Measurements from ENCODE around the gene PDZD2. TPM values are rescaled to one million over a fixed set of nuclear protein-coding genes. Genes with fewer than 3 reads are reported as not detected.
A peak's percentile ranks its signal among the peaks of the same experiment; 100 is the strongest.

The PDZD2 gene
- polyA plus RNA-seq, 4 donors = 1.4 to 3.9 (median 3.7) TPM; not detected in 1

- 86 to 93% (median 88%) methylated on average over 5 of the region's 5 CpGs for WGBS, 3 donors
- H3K4me1 ChIP-seq (ENCODE audit: control insufficient read depth in 3 of 3, insufficient read depth in 2 of 3, low read depth in 1 of 3, low read length in 2 of 3) = no peaks in the 10 kb centered on the region
- H3K27me3 ChIP-seq (ENCODE audit: control insufficient read depth in 3 of 3, insufficient read depth in 3 of 3, low read length in 3 of 3) = no peaks in the 10 kb centered on the region
- H3K36me3 ChIP-seq (ENCODE audit: control insufficient read depth in 3 of 3, insufficient read depth in 2 of 3, low read depth in 1 of 3, low read length in 3 of 3) = no peaks in the 10 kb centered on the region
- no peak overlapping the region for H3K4me3 ChIP-seq (ENCODE audit: low read depth in 1 of 3, low read length in 3 of 3)
- no peak for DNase-seq
- no peak overlapping the region for H3K27ac ChIP-seq (ENCODE audit: low read depth in 1 of 3, low read length in 2 of 3)
- no peaks in the 10 kb centered on the region for H3K9me3 ChIP-seq (ENCODE audit: control insufficient read depth in 2 of 2, insufficient read depth in 1 of 2, low read depth in 1 of 2, low read length in 1 of 2)
- no peak for FAIRE-seq
Observed at GRCh38 chr5:31798168-31798567, 159.2 kb downstream of the PDZD2 start.

- Histone ChIP-seq H3K27ac (ENCODE audit: low read depth in 1 of 3, low read length in 2 of 3) (no peak overlapping the region), H3K4me3 (ENCODE audit: low read depth in 1 of 3, low read length in 3 of 3) (no peak overlapping the region), H3K36me3 (ENCODE audit: control insufficient read depth in 3 of 3, insufficient read depth in 2 of 3, low read depth in 1 of 3, low read length in 3 of 3) (no peaks in the 10 kb centered on the region), H3K9me3 (ENCODE audit: control insufficient read depth in 2 of 2, insufficient read depth in 1 of 2, low read depth in 1 of 2, low read length in 1 of 2) (peaks cover 0 to 3% of the 10 kb centered on the region in 2 donors), H3K4me1 (ENCODE audit: control insufficient read depth in 3 of 3, insufficient read depth in 2 of 3, low read depth in 1 of 3, low read length in 2 of 3) (no peaks in the 10 kb centered on the region), H3K27me3 (ENCODE audit: control insufficient read depth in 3 of 3, insufficient read depth in 3 of 3, low read length in 3 of 3) (no peaks in the 10 kb centered on the region)
- DNase-seq (no peak), FAIRE-seq (no peak)
- 78 to 93% (median 85%) methylated on average over 1 of the region's 1 CpG for WGBS, 3 donors
Observed at GRCh38 chr5:31800351-31800750, 161.4 kb downstream of the PDZD2 start.

- WGBS, 3 donors = 66 to 72% (median 67%) methylated on average over 9 of the region's 9 CpGs
- FAIRE-seq (no peak), DNase-seq (no peak)
- no peak overlapping the region for H3K4me3 ChIP-seq (ENCODE audit: low read depth in 1 of 3, low read length in 3 of 3)
- H3K9me3 ChIP-seq (ENCODE audit: control insufficient read depth in 2 of 2, insufficient read depth in 1 of 2, low read depth in 1 of 2, low read length in 1 of 2) = peaks cover 0 to 3% of the 10 kb centered on the region in 2 donors
- H3K4me1 ChIP-seq (ENCODE audit: control insufficient read depth in 3 of 3, insufficient read depth in 2 of 3, low read depth in 1 of 3, low read length in 2 of 3) = no peaks in the 10 kb centered on the region
- H3K27ac ChIP-seq (ENCODE audit: low read depth in 1 of 3, low read length in 2 of 3) = no peak overlapping the region
- no peaks in the 10 kb centered on the region for H3K36me3 ChIP-seq (ENCODE audit: control insufficient read depth in 3 of 3, insufficient read depth in 2 of 3, low read depth in 1 of 3, low read length in 3 of 3)
- H3K27me3 ChIP-seq (ENCODE audit: control insufficient read depth in 3 of 3, insufficient read depth in 3 of 3, low read length in 3 of 3) = peaks cover 0 to 3% (median 2%) of the 10 kb centered on the region in 3 donors
Observed at GRCh38 chr5:31805785-31806400, 167.0 kb downstream of the PDZD2 start.

GRCh38 chr5:31806561-31806960, 167.6 kb downstream of the PDZD2 start:
- no peak overlapping the region for H3K4me3 ChIP-seq (ENCODE audit: low read depth in 1 of 3, low read length in 3 of 3)
- WGBS, 3 donors = 79 to 92% (median 90%) methylated on average over 6 of the region's 6 CpGs
- no peaks in the 10 kb centered on the region for H3K4me1 ChIP-seq (ENCODE audit: control insufficient read depth in 3 of 3, insufficient read depth in 2 of 3, low read depth in 1 of 3, low read length in 2 of 3)
- peaks cover 0 to 3% (median 2%) of the 10 kb centered on the region in 3 donors for H3K27me3 ChIP-seq (ENCODE audit: control insufficient read depth in 3 of 3, insufficient read depth in 3 of 3, low read length in 3 of 3)
- FAIRE-seq (no peak), DNase-seq (no peak)
- peaks cover 0 to 3% of the 10 kb centered on the region in 2 donors for H3K9me3 ChIP-seq (ENCODE audit: control insufficient read depth in 2 of 2, insufficient read depth in 1 of 2, low read depth in 1 of 2, low read length in 1 of 2)
- H3K36me3 ChIP-seq (ENCODE audit: control insufficient read depth in 3 of 3, insufficient read depth in 2 of 3, low read depth in 1 of 3, low read length in 3 of 3) = no peaks in the 10 kb centered on the region
- no peak overlapping the region for H3K27ac ChIP-seq (ENCODE audit: low read depth in 1 of 3, low read length in 2 of 3)

GRCh38 chr5:31807789-31808540, 169.0 kb downstream of the PDZD2 start:
- no peak for FAIRE-seq
- H3K9me3 ChIP-seq (ENCODE audit: control insufficient read depth in 2 of 2, insufficient read depth in 1 of 2, low read depth in 1 of 2, low read length in 1 of 2) = peaks cover 0 to 3% of the 10 kb centered on the region in 2 donors

GRCh38 chr5:31809050-31809870, 170.3 kb downstream of the PDZD2 start:
- DNase-seq = peak; percentile 59 to 62
- no peak overlapping the region for H3K4me3 ChIP-seq (ENCODE audit: low read depth in 1 of 3, low read length in 3 of 3)
- H3K9me3 ChIP-seq (ENCODE audit: control insufficient read depth in 2 of 2, insufficient read depth in 1 of 2, low read depth in 1 of 2, low read length in 1 of 2) = no peaks in the 10 kb centered on the region
- no peak overlapping the region for H3K27ac ChIP-seq (ENCODE audit: low read depth in 1 of 3, low read length in 2 of 3)
- peaks cover 0 to 3% (median 2%) of the 10 kb centered on the region in 3 donors for H3K27me3 ChIP-seq (ENCODE audit: control insufficient read depth in 3 of 3, insufficient read depth in 3 of 3, low read length in 3 of 3)
- H3K4me1 ChIP-seq (ENCODE audit: control insufficient read depth in 3 of 3, insufficient read depth in 2 of 3, low read depth in 1 of 3, low read length in 2 of 3) = no peaks in the 10 kb centered on the region
- FAIRE-seq = no peak
- 49 to 58% (median 53%) methylated on average over 15 of the region's 15 CpGs for WGBS, 3 donors
- no peaks in the 10 kb centered on the region for H3K36me3 ChIP-seq (ENCODE audit: control insufficient read depth in 3 of 3, insufficient read depth in 2 of 3, low read depth in 1 of 3, low read length in 3 of 3)

More at GRCh38 chr5:31807789-31808540, 169.0 kb downstream of the PDZD2 start:
- H3K27me3 ChIP-seq (ENCODE audit: control insufficient read depth in 3 of 3, insufficient read depth in 3 of 3, low read length in 3 of 3) = peaks cover 0 to 3% (median 2%) of the 10 kb centered on the region in 3 donors
- no peak for DNase-seq
- WGBS, 3 donors = 83 to 85% (median 84%) methylated on average over 11 of the region's 11 CpGs
- no peaks in the 10 kb centered on the region for H3K4me1 ChIP-seq (ENCODE audit: control insufficient read depth in 3 of 3, insufficient read depth in 2 of 3, low read depth in 1 of 3, low read length in 2 of 3)
- H3K27ac ChIP-seq (ENCODE audit: low read depth in 1 of 3, low read length in 2 of 3) = no peak overlapping the region
- H3K4me3 ChIP-seq (ENCODE audit: low read depth in 1 of 3, low read length in 3 of 3) = no peak overlapping the region
- no peaks in the 10 kb centered on the region for H3K36me3 ChIP-seq (ENCODE audit: control insufficient read depth in 3 of 3, insufficient read depth in 2 of 3, low read depth in 1 of 3, low read length in 3 of 3)

- FAIRE-seq (no peak), DNase-seq (no peak)
Observed at GRCh38 chr5:31811210-31811609, 172.3 kb downstream of the PDZD2 start.

GRCh38 chr5:31815376-31815775, 176.4 kb downstream of the PDZD2 start:
- no peaks in the 10 kb centered on the region for H3K4me1 ChIP-seq (ENCODE audit: control insufficient read depth in 3 of 3, insufficient read depth in 2 of 3, low read depth in 1 of 3, low read length in 2 of 3)
- H3K36me3 ChIP-seq (ENCODE audit: control insufficient read depth in 3 of 3, insufficient read depth in 2 of 3, low read depth in 1 of 3, low read length in 3 of 3) = no peaks in the 10 kb centered on the region
- H3K9me3 ChIP-seq (ENCODE audit: control insufficient read depth in 2 of 2, insufficient read depth in 1 of 2, low read depth in 1 of 2, low read length in 1 of 2) = no peaks in the 10 kb centered on the region
- no peak overlapping the region for H3K27ac ChIP-seq (ENCODE audit: low read depth in 1 of 3, low read length in 2 of 3)
- WGBS, 3 donors = 77 to 89% (median 80%) methylated on average over 3 of the region's 3 CpGs
- no peak overlapping the region for H3K4me3 ChIP-seq (ENCODE audit: low read depth in 1 of 3, low read length in 3 of 3)
- FAIRE-seq (no peak), DNase-seq (no peak)
- H3K27me3 ChIP-seq (ENCODE audit: control insufficient read depth in 3 of 3, insufficient read depth in 3 of 3, low read length in 3 of 3) = no peaks in the 10 kb centered on the region

More at GRCh38 chr5:31811210-31811609, 172.3 kb downstream of the PDZD2 start:
- no peak overlapping the region for H3K4me3 ChIP-seq (ENCODE audit: low read depth in 1 of 3, low read length in 3 of 3)
- peaks cover 0 to 3% (median 0%) of the 10 kb centered on the region in 3 donors for H3K27me3 ChIP-seq (ENCODE audit: control insufficient read depth in 3 of 3, insufficient read depth in 3 of 3, low read length in 3 of 3)
- no peaks in the 10 kb centered on the region for H3K36me3 ChIP-seq (ENCODE audit: control insufficient read depth in 3 of 3, insufficient read depth in 2 of 3, low read depth in 1 of 3, low read length in 3 of 3)
- no peak overlapping the region for H3K27ac ChIP-seq (ENCODE audit: low read depth in 1 of 3, low read length in 2 of 3)
- no peaks in the 10 kb centered on the region for H3K9me3 ChIP-seq (ENCODE audit: control insufficient read depth in 2 of 2, insufficient read depth in 1 of 2, low read depth in 1 of 2, low read length in 1 of 2)
- 34 to 64% (median 52%) methylated on average over 1 of the region's 1 CpG for WGBS, 3 donors
- H3K4me1 ChIP-seq (ENCODE audit: control insufficient read depth in 3 of 3, insufficient read depth in 2 of 3, low read depth in 1 of 3, low read length in 2 of 3) = no peaks in the 10 kb centered on the region
